K562 (cell line): ENCODE data around the gene DPP10. TPM values are rescaled to one million over a fixed set of nuclear protein-coding genes. Genes with fewer than 3 reads are reported as not detected.

Experiments
- ATAC-seq: fragments of 200-7000 bp; cut with Tn5 transposase; 3 replicates; pipeline ENCODE4 v1.9.1; 2020; ENCODE audit warnings: moderate library complexity
- BruUV-seq: library from RNA; stranded (reverse); fragments of 400-500 nt; replicated peaks from 2 replicates; lab custom pipeline; 2021; lab: Mats Ljungman, UMichigan
- CTCF ChIA-PET: fragments of 300-600 bp; formaldehyde crosslinking; extraction: SDS; loops from one replicate; lab custom pipeline; 2021; ENCODE audit warnings: low intra/inter-chr PET ratio; lab: Yijun Ruan, JAX
- POLR2A ChIA-PET: fragments of 300-600, 350-650 bp; sonication (Branson Sonifier 250); formaldehyde crosslinking; extraction: SDS; loops from one replicate; lab custom pipeline; 2021; ENCODE audit warnings: antibody characterized with exemption, inconsistent platforms; lab: Yijun Ruan, JAX
- DNase-seq, 4 experiments: peaks; one replicate each; pipeline versions ENCODE4 v3.0.0 to v3.0.0-alpha.2; 2011 to 2018; ENCODE audit warnings: low spot score in 3 of 4, mixed read lengths in 3 of 4; ENCODE audit errors: extremely low read depth in 1 of 4
- FAIRE-seq: peaks from 2 replicates; lab custom pipeline; 2011; peaks lifted over from hg19 to GRCh38; lab: Jason Lieb, UNC
- H2AFZ ChIP-seq: 2 replicates; pipeline ENCODE4 v1.6.0; 2011; ENCODE audit warnings: low read depth, low read length, control low read depth, inconsistent platforms
- H3K27ac ChIP-seq: fragments of 200-600 bp; 3 replicates; pipeline ENCODE4 v1.8.0; 2011; ENCODE audit warnings: low read depth, mild to moderate bottlenecking, control low read depth, inconsistent platforms, low read length, moderate library complexity, mixed read lengths; ENCODE audit errors: extremely low read depth
- H3K27me3 ChIP-seq, 2 experiments: fragments of 300-600 bp in 1 of 2; 2 replicates in 1 of 2; 3 replicates in 1 of 2; pipeline versions ENCODE4 v1.6.0 to v1.8.0; 2011; ENCODE audit warnings: inconsistent platforms in 2 of 2, low read length in 2 of 2, mild to moderate bottlenecking in 1 of 2, mixed read lengths in 1 of 2, moderate library complexity in 1 of 2; ENCODE audit not compliant: control insufficient read depth in 2 of 2, insufficient read depth in 2 of 2
- H3K36me3 ChIP-seq: fragments of 300-600 bp; 3 replicates; pipeline ENCODE4 v1.8.0; 2011; ENCODE audit warnings: mild to moderate bottlenecking, low read length, inconsistent platforms; ENCODE audit not compliant: control insufficient read depth, insufficient read depth
- H3K4me1 ChIP-seq, 2 experiments: fragments of 200-600 bp in 1 of 2; replicated peaks in 1 of 2; 2 replicates in 1 of 2; 3 replicates in 1 of 2; pipeline versions ENCODE4 v1.5.1 to v1.8.0; 2011; ENCODE audit warnings: inconsistent platforms in 2 of 2, low read length in 2 of 2, mild to moderate bottlenecking in 1 of 2, mixed read lengths in 1 of 2, moderate library complexity in 1 of 2; ENCODE audit not compliant: control insufficient read depth in 2 of 2, insufficient read depth in 2 of 2
- H3K4me2 ChIP-seq: 2 replicates; pipeline ENCODE4 v1.6.1; 2011; ENCODE audit warnings: low read length, control low read depth, inconsistent platforms, mixed read lengths; ENCODE audit not compliant: insufficient read depth
- H3K4me3 ChIP-seq: fragments of 200-600 bp; sonication (generic), shearing (Covaris generic); 2 replicates; pipeline ENCODE4 v1.5.1; 2016; ENCODE audit warnings: control low read depth, inconsistent platforms
- H3K79me2 ChIP-seq: fragments of 200-600 bp; 3 replicates; pipeline ENCODE4 v1.8.0; 2011; ENCODE audit warnings: low read length, inconsistent platforms; ENCODE audit not compliant: control insufficient read depth, insufficient read depth
- H3K9ac ChIP-seq, 2 experiments: 2 replicates each; pipeline versions ENCODE4 v1.6.0 to v1.6.1; 2011; ENCODE audit warnings: low read depth in 2 of 2, low read length in 2 of 2, control low read depth in 1 of 2, inconsistent platforms in 1 of 2, mild to moderate bottlenecking in 1 of 2, mixed read lengths in 1 of 2; ENCODE audit not compliant: insufficient read depth in 1 of 2
- H3K9me1 ChIP-seq: one replicate; pipeline ENCODE4 v1.6.0; 2011; ENCODE audit warnings: inconsistent platforms, mild to moderate bottlenecking, low read length, moderate library complexity; ENCODE audit not compliant: control insufficient read depth, insufficient read depth
- H3K9me3 ChIP-seq: replicated peaks from 2 replicates; pipeline ENCODE4 v1.5.1; 2011; ENCODE audit warnings: low read depth, low read length, inconsistent platforms; ENCODE audit not compliant: control insufficient read depth, insufficient read depth
- H4K20me1 ChIP-seq: replicated peaks from 2 replicates; pipeline ENCODE4 v1.6.1; 2011; ENCODE audit warnings: low read length, inconsistent platforms, mixed read lengths; ENCODE audit not compliant: control insufficient read depth, insufficient read depth
- CBFA2T3 ChIP-seq: fragments of 450-650 bp; IDR thresholded peaks from 2 replicates; pipeline ENCODE4 v1.6.1; 2017
- CHD7 ChIP-seq: fragments of 200-600 bp; sonication (generic); IDR thresholded peaks from one replicate; pipeline ENCODE4 v1.6.1; 2012; ENCODE audit warnings: mild to moderate bottlenecking, low read depth, low read length, inconsistent platforms
- DACH1 ChIP-seq: fragments of 450-650 bp; IDR thresholded peaks from 2 replicates; pipeline ENCODE4 v1.6.1; 2018; ENCODE audit not compliant: partially characterized antibody
- RHOXF2B ChIP-seq: fragments of 250-450 bp; sonication (Bioruptor Pico); conservative IDR thresholded peaks from 2 replicates; pipeline ENCODE4 v1.5.1; 2021
- SP1 ChIP-seq: sonication (generic); formaldehyde crosslinking; IDR thresholded peaks from 2 replicates; pipeline ENCODE4 v1.8.1; 2022; ENCODE audit warnings: mild to moderate bottlenecking, missing genetic modification reagents
- THRAP3 ChIP-seq: fragments of 450-650 bp; IDR thresholded peaks from 2 replicates; pipeline ENCODE4 v1.6.1; 2016; ENCODE audit warnings: mild to moderate bottlenecking, inconsistent platforms, borderline replicate concordance
- ZNF165 ChIP-seq: fragments of 250-450 bp; sonication (Bioruptor Pico); IDR thresholded peaks from 2 replicates; pipeline ENCODE4 v1.4.0; 2020; ENCODE audit warnings: borderline replicate concordance
- WGBS: fragments of 100-300 bp; shearing (Covaris generic); methylation state at CpG from one replicate; pipeline ENCODE4 v1.1.6; 2016; ENCODE audit warnings: low coverage, mixed read lengths; ENCODE audit not compliant: insufficient coverage; ENCODE audit errors: missing lambda C conversion rate; 5-methylcytosine and 5-hydroxymethylcytosine counted together
- in situ Hi-C: fragments of 300-500 bp; cut with MboI; formaldehyde crosslinking; loops from 4 replicates; pipeline ENCODE4 v1.15.0; 2018; ENCODE audit warnings: inconsistent platforms, mixed read lengths
- intact Hi-C: fragments of 100-400 bp; cut with micrococcal nuclease; formaldehyde crosslinking; loops from 2 replicates; pipeline ENCODE4 v1.14.2; 2022
- polyA plus RNA-seq, 8 experiments: library from polyadenylated mRNA; depleted of rRNA in 4 of 8; stranded (reverse) in 5 of 8; unstranded in 3 of 8; fragments of >200 nt; fragmentation: Nextera tagmentation in 2 of 8; fragmentation: Illumina TruSeq in 1 of 8; extraction: Ambion mirVana in 2 of 8; extraction: Trizol in 1 of 8; gene quantifications; 2 replicates each; pipeline versions ENCODE4 v1.2.1 to v1.2.3, GENCODE V29; 2011 to 2014; ENCODE audit warnings: inconsistent platforms in 1 of 8, missing spikeins in 1 of 8
- total RNA-seq, 7 experiments: library from RNA; depleted of rRNA in 6 of 7; stranded (reverse); fragments of >200 nt in 6 of 7; fragmentation: Illumina TruSeq in 2 of 7; extraction: Trizol in 2 of 7; gene quantifications; 2 replicates each; pipeline versions ENCODE4 v1.2.1 to v1.2.3, GENCODE V29; 2011 to 2021; ENCODE audit warnings: low replicate concordance in 1 of 7

DPP10 gene
- total and polyA plus RNA-seq, 9 of the 15 experiments (the other 6 are each of a cell fraction or from before 2014, with no cell fraction given): not detected

- Histone ChIP-seq H3K27me3 (no peaks in the 10 kb centered on the region), H3K27ac (no peak overlapping the region), H3K4me2 (no peak overlapping the region), H3K9ac (no peak overlapping the region), H3K4me3 (no peak overlapping the region), H3K36me3 (no peaks in the 10 kb centered on the region), H3K4me1 (no peaks in the 10 kb centered on the region), H3K9me3 (no peaks in the 10 kb centered on the region), H3K9me1 (no peaks in the 10 kb centered on the region), H4K20me1 (no peaks in the 10 kb centered on the region), H2AFZ (no peak overlapping the region), H3K79me2 (no peaks in the 10 kb centered on the region)
- TF ChIP-seq CHD7 (no peak), THRAP3 (no peak), CBFA2T3 (no peak), SP1 (CRISPR knock-in tag) (no peak), ZNF165 (CRISPR knock-in tag) (no peak), DACH1 (no peak), RHOXF2B (CRISPR knock-in tag) (no peak)
- ATAC-seq (no peak), FAIRE-seq (no peak), DNase-seq (no peak)
- in situ Hi-C loops (no loop called here), intact Hi-C loops (no loop called here)
- CTCF ChIA-PET: no interaction called here
- POLR2A ChIA-PET: no interaction called here
- WGBS: 7% methylated on average over 3 of the region's 3 CpGs
- no TSS peak for BruUV-seq
Measured at GRCh38 chr2:114461116-114461515, 18.7 kb downstream of the DPP10 start.
